HFF-Myc (cell line): Measurements from ENCODE around the gene DEK.
A peak's percentile ranks its signal among the peaks of the same experiment; 100 is the strongest.

ENCODE experiments used
- DNase-seq: peaks from one replicate; pipeline ENCODE4 v3.0.0-alpha.2; 2011; ENCODE audit warnings: low read depth; ENCODE audit errors: extremely low read depth
- H3K4me3 ChIP-seq: replicated peaks from 2 replicates; pipeline ENCODE4 v1.5.1; 2011; ENCODE audit warnings: low read depth, mild to moderate bottlenecking, control low read depth, low read length
- TF ChIP-seq, protein P1 (sequence below): IDR thresholded peaks from 2 replicates; pipeline ENCODE4 v1.5.1; 2012; ENCODE audit warnings: mild to moderate bottlenecking, low read depth, low read length, control low read depth; ENCODE audit errors: missing control alignments

Gene DEK

DNA sequence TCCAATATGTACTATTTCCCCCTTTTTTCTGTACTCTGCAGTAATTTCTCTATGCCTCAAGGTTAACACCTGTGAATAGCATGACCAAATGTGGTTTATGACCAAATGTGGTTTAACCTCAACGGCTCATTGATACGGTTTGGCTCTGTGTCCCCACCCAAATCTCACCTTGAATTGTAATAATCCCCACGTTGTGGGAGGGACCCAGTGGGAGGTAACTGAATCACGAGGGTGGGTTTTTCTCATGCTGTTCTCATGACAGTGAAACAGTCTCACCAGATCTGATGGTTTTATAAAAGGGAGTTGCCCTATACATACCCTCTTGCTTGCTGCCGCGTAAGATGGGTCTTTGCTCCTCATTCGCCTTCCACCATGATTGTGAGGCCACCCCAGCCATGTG lies 18.7 kb downstream of the DEK start:
- TF ChIP-seq, protein P1, sequence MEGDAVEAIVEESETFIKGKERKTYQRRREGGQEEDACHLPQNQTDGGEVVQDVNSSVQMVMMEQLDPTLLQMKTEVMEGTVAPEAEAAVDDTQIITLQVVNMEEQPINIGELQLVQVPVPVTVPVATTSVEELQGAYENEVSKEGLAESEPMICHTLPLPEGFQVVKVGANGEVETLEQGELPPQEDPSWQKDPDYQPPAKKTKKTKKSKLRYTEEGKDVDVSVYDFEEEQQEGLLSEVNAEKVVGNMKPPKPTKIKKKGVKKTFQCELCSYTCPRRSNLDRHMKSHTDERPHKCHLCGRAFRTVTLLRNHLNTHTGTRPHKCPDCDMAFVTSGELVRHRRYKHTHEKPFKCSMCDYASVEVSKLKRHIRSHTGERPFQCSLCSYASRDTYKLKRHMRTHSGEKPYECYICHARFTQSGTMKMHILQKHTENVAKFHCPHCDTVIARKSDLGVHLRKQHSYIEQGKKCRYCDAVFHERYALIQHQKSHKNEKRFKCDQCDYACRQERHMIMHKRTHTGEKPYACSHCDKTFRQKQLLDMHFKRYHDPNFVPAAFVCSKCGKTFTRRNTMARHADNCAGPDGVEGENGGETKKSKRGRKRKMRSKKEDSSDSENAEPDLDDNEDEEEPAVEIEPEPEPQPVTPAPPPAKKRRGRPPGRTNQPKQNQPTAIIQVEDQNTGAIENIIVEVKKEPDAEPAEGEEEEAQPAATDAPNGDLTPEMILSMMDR = no peak
- no peak for DNase-seq
- no peak overlapping the region for H3K4me3 ChIP-seq

DNA sequence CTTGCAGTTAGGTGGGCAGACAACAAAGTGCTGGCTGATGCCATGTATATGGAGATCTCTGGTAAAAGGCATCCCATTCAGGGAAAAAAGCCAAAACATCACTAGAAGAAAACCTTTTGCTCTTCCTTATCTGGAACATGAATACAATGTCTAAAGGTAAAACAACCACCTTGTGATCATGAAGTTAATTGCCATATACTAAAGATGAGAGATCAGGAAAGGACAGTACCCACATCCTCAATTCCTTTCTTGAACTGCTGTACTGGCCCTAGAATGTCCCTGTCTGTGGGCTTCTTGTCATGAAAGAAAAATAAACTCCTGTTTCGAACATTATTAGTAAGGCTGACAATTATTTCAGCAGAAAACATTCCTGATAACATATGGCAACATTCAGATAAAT lies 19.3 kb downstream of the DEK start:
- no peak for DNase-seq
- H3K4me3 ChIP-seq = no peak overlapping the region
- TF ChIP-seq, protein P1 = no peak

DNA sequence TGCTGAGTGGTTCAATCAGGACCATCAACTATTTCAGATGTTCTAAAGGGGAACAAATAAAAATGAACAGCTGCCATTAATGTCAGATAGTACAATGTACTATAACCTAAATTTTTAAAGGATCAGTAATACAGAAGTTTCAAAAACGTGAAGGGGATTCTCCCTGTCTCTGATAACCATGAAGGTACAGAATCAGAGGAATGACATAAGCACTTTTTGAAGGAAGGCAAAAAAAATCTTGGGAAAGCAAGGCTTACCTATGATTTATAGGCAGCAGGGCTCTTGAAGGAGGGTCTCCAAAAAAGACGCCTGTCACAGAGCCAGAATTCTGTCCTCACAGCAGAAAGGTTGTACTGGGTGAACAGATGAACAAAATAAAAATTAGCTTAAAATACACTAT lies 20.1 kb downstream of the DEK start:
- DNase-seq = no peak
- H3K4me3 ChIP-seq = no peak overlapping the region
- TF ChIP-seq, protein P1 = no peak

GRCh38 chr6:18243302-18243893 lies 20.9 kb downstream of the DEK start:
- H3K4me3 ChIP-seq = no peak overlapping the region
- DNase-seq = no peak
- TF ChIP-seq, protein P1 = no peak

- TF ChIP-seq, protein P1 = no peak
- no peak overlapping the region for H3K4me3 ChIP-seq
- DNase-seq = peak; percentile 58
Observed at GRCh38 chr6:18242062-18242851, 22.1 kb downstream of the DEK start.

- TF ChIP-seq, protein P1 = no peak
- DNase-seq = no peak
- H3K4me3 ChIP-seq = no peak overlapping the region
Observed at GRCh38 chr6:18241208-18242038, 22.9 kb downstream of the DEK start.
